HG03025 (cell line): ENCODE results near the gene ENTPD8.
"Not testable (repeated sequence)": the region's sequence is repeated elsewhere in the genome, so short reads cannot be mapped to it uniquely, and the experiment has no call there.

Experiments
- ATAC-seq: cut with Tn5 transposase; IDR thresholded peaks from one replicate; pipeline ENCODE4 v1.9.1; 2021; ENCODE audit warnings: mild to moderate bottlenecking, moderate library complexity; ENCODE audit not compliant: unreplicated experiment, low FRiP score

The ENTPD8 gene

DNA sequence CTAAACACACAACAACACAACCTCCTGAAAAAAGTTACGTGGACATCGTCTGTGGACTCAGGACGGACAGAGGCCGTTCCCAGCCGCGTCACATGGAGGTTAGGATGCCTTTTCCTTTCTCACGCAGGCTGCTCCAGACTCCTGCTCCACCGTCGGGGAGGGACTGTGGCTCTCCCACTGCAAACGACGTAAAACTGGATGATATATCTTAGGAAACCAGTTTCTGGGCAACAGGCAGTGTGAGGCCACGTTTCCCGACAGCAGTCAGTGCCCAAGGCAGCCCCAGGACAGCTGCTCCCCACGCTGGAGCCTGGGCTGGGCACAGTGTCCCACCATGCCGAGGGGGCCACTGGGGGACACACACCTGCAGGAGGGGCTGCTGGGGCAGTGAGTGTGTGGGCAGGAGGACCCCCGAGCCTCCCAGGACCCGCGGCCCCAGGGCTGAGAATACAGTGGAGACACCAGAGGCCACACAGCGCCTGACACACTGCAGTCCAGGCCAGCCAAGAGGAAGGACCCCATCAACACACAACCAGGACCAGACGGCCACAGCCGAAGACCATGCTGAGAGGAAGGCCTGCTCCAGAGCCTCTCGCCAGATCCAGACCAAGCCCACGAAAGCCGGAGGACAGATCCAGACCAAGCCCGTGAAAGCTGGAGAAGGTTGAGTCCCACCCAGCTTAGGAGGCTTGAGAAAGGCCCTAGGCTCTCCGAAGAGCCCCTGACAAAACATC lies 44.4 kb downstream of the ENTPD8 start:
- no peak for ATAC-seq

DNA sequence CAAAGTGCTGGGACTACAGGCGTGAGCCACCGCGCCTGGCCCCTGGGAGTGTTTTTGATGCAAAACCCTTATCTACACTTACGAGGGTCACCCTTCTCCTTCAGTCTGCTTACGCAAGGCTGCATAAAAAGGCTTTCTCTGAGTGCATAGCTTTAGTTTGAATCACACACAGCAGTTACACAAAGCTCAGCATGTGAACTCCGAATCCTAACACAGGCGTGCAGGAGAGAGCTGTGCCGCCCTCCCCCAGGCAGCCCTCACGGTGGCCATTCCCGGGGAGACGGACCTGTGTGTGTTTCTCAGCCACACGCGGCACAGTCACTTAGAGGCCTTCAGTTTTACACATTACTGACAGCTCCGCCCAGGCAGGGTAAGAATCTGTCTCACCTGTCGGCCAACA lies 44.9 kb downstream of the ENTPD8 start:
- no peak for ATAC-seq

DNA sequence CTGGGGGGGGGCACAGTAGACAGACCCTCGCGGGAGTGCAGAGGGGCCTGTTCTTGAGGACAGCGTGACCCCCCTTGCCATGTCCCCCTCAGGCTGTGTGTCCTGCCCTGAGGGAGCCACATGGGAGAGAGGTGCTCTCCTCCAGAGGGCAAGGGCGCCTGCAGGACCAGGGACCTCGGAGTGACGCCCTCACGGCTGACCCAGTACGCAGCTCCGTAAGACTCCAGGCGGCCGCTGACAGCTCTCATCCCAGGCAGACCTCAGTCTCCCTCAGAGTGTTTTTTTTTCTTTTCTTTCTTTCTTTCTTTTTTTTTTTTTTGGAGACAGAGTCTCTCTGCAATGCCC lies 45.5 kb downstream of the ENTPD8 start:
- ATAC-seq = no peak

DNA sequence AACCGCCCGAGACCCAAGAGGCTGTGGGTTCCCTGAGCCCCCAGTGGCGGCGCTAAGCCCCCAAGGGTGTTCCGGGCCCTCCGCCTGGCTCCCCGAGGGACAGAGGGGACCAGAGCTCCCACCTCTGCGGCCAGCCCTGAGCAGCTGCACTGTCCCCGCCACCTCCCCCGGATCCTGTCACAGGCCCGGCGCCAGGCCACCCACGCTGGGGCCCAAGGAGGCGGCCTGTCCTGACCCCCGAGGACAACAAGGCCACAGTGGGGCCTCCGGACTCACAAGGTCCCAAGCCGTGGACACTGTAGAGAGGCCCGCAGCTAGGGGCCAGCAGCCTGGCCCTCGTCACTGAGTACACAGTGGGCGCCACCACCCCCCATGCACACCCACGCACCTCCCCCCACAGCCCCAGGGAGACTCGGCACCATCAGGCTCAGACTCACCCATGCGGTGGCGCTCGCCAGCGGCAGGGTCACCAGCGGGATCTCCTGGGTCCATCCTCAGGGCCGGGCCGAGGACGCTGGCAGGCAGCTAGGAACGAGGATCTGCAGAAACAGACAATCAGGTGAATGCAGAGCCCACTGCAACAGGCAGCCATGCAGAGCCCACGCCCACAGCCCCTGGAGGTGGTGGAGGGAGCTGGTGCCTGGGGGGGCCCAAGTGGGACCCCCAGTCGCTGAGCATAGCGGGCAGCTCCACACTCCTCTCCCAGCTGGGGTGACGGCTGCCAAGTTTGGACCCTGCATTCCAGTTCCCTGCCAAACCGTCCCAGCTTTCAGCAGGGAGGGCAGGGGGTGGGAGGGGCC lies 46.1 kb downstream of the ENTPD8 start:
- no peak for ATAC-seq

DNA sequence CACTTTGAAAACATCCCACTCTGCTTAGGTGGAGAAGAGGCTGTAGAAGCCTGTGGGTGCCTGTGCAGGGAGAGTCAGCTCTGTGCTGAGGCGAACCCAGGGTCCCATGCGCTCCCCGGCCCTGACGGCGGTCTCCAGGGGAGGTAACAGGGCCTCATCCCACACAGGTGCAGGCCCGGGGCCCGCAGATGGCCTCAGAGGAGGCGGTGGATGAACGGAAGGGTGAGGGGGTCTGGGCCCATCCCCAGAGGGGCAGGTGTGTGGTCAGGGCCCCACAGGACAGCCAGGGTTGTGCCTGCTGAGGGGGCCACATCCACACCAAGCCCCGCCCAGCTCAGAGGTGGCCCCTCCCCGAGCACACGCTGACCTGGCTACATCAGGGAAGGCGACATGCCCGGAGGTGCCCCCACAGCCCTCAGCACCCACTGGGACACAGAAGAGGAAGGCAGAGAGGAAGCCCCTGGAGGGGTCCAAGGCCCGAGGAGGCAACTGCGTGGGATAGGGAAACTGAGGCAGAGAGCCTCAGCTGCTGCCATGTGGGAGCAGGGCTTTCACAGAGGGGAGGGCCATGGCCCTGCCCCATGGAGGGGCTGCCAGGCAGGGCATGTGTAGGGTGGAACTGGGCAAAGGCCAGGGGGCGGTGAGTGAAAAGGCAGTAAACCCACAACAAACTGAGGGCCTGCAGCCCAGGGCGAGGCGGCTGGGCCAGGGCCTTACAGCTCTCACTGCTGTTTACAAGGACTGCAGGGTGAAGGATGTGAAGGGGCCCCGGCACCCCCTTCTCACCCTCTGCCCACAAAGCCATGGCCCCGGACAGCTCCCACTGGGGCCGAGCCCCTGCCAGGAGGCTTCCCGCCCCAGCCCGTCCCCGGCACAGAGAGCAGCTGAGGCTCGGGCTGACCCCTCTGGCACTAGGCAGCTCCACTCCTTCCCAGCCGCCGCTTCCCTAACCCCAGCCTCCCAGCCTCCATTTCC lies 47.7 kb downstream of the ENTPD8 start:
- ATAC-seq = no peak

DNA sequence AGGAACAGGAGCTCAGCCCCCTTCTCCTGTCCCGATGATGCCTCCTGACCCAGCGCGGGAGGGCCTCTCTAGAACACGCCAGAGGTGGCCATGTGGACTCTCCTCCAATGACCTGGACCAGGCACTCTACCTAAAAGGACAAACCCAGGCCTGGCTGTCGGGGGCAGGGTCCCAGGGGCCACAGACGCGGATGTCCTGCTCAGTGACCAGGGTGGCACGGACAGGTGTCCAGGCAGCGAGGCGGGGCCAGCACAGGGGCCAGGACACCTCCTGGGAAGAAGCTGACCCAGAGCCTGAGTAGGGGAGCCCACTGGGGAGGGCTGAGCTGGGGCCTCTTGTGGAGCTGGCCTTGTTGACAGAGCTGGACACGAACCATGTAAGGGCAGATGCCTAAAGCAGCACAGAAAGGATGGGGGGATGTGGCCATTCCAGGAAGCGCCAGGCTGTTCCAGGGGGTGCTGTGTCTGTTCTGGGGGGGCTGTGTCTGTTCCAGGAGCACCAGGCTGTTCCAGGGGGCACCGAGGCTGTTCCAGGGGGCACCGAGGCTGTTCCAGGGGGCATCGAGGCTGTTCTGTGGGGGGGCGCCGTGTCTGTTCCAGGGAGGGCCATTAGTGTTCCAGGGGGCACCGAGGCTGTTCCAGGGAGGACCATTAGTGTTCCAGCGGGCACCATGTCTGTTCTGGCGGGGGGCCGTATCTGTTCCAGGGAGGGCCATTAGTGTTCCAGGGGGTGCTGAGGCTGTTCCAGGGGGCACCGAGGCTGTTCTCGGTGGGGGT lies 48.7 kb downstream of the ENTPD8 start:
- no peak for ATAC-seq

DNA sequence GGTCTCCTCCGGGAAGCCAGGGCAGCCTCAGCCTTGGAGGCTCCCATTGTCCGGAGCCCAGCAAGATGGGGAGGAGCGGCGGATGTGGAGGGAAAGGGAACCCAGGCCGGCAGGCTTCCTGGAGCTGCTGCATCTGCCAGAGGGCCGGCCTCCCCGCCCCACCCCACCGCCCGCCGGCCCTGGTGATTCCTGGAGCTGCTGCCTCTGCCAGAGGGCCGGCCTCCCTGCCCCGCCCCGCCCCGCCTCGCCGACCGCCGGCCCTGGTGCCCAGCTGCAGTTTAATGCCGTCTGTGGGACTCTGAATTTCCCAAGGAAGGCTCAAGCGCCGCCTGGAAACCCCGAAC lies 49.8 kb downstream of the ENTPD8 start:
- no peak for ATAC-seq

DNA sequence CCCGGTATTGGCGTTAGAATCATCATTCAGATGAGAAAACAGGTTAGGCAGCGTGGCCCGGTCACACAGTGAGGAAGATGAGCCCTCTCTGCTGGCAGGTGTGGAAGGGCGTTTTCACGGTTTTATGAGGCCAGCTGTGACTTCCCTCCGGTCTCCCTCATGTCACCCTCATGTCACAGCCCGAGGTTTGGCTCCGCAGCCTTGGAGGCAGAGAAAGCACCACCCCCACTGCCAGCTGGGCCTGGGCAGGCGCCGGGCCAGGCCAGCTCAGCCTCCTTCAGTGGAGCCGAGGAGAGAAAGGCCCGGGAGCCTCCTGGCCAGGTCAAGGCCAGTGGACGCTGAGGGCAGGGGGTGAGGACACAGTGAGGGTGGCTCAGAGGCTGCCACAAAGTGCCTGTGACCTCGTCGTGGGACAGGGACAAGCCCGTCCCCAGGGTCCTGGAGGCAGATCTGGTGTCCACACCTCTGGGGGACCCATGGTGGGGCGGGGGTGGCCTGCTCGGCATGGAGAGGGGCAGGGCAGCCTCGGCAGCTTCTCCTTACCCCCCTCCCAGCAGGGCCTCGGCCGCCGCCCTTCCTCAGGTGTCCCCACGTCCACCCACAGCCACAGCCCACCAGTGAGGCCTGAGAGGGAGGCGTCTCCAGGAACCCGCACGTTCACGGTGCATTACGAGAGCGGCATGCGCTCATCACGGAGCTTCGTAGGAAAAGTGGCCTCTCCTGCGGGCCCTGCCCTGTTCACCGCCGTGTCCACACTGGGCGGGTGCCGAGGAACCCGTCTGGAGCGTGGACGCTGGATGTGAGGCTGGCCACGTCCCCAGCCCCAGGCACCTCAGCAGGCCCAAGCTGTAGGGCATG lies 50.4 kb downstream of the ENTPD8 start:
- no peak for ATAC-seq

DNA sequence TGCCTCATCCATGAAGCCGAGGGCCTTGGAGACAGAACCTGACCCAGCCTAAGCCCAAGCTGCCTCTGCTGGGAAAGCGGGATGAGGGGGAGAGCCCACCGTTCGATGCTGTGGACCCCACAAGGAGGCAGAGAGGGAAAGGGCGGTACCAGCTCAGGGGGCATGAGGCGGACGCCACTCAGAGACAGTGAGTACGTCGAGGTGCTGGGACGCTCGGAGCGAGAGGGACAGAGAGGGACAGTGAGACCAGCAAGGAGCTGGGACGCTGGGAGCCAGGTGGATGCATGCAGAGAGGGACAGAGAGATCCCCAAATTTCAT lies 51.8 kb downstream of the ENTPD8 start:
- no peak for ATAC-seq

DNA sequence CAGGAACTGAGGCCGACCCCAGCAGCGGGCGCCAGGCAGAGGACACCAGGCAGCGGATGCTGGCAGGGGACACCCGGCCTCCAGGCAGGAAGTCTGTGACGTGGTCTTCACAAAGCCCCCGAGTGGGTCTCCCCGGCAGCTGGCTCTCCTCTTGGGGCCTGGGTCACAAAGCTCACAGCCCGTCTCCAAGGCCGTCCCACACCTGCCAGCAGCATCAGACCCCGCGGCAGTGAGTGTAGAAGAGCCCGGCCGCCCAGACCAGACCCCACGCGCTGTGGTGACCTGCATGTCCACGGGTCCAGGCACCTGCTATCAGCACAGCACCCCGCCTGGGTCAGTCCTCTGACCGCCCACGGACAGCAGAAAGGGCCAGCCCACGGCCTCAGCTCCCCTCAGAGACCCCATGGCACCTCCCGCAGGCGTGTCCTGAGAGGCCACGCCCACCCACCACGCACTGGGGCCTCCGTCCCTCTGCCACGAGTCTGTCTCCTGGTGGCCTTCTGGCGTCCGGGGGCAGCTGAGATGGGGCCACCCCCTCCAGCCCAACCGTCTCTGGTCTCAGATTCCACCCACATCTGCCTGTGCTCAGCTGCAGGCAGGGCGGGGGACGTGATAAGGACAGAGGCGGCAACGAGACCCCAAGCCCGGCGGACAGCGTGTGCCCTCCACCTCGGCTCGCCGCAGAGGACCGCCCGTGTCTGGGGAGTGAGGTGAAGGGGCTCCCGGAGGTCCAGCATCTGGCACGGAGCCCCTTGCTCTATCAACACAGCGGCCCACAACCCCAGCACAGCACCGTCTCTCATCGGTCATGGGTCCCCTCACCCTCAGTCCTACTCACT lies 52.3 kb downstream of the ENTPD8 start:
- no peak for ATAC-seq

DNA sequence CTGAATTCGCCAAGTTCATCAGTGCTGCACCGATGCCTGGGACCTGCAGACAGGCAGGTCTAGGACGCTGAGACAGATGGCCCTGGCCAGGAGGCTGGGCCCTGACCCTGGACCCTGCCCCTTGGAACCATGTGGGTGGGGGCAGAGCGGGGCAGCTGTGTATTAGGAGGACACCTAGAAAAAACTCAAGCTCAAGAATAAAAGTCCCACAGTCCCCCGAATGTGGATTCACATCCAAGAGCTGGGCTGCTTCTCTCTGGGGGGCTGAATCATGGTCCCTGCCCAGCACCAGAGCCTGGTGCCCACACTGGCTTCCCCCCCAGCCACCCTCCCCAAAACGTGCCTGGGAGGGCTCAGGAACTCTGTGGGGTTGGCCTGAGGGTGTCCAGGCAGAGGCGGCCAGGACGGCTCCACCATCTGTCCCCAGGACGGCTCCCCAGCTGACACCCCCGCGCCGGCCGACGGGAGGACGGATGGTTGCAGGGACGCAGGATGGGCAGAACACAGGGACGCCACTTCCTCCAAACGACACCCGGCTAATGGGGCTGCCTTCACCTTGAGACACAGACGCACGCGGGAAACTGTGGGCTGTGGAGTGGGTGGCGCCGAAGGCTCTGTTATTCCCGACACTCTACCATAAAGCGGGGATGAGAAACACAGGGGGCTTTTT lies 53.1 kb downstream of the ENTPD8 start:
- ATAC-seq = no peak

DNA sequence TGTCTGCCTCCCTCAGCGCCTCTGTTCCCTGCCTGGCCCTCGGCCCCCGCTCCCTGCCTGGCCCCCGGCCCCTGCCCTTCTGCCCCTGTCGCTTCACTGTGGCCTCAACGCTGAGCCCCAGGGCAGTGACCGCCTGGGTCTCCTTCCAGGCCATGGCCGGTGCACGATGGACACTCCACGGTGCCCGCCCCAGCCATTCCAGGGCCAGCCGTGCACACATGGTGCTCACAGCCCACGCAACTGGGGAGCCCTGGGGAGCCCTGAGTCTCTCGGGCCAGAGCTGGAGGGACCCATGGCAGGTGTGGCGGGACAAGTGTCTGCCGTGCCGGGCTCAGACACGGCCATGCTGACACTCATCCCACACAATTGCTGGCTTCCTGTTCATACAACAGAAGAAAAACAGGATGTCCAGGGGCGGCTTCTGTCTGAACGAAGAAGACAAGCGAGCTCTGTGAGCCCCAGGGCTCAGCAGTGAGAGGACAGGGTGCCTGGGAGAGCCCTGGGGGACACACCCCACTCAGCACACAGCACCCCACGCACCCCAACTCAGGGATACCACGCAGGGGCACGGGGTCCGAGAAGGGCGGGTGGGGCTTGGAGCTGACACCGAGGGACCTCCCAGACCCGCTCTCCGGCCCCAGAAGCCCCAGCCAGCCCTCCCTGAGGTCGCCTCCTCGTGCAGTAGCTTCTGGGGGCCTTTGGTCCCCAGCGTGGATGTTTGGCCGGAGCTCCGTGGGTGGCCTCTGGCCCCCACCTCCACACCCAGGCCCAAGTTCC lies 53.9 kb downstream of the ENTPD8 start:
- ATAC-seq = no peak

DNA sequence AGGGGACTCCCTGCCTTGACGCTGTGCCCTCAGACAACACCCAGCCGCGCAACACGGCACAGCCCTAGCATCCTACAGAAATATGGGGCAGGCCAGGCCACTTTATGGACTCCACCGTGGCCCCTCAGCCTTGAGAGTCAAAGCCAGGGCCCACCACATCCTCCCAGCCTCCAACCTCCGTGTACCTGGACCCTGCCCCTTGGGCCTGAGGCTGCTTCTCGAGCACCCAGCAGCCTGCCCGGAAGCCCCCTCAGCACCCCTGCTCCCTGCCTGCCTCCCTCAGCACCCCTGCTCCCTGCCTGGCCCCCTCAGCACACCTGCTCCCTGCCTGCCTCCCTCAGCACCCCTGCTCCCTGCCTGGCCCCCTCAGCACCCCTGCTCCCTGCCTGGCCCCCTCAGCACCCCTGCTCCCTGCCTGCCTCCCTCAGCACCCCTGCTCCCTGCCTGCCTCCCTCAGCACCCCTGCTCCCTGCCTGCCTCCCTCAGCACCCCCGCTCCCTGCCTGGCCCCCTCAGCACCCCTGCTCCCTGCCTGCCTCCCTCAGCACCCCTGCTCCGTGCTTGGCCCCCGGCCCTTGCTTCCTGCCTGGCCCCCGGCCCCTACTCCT lies 54.5 kb downstream of the ENTPD8 start:
- not testable (repeated sequence) for ATAC-seq

DNA sequence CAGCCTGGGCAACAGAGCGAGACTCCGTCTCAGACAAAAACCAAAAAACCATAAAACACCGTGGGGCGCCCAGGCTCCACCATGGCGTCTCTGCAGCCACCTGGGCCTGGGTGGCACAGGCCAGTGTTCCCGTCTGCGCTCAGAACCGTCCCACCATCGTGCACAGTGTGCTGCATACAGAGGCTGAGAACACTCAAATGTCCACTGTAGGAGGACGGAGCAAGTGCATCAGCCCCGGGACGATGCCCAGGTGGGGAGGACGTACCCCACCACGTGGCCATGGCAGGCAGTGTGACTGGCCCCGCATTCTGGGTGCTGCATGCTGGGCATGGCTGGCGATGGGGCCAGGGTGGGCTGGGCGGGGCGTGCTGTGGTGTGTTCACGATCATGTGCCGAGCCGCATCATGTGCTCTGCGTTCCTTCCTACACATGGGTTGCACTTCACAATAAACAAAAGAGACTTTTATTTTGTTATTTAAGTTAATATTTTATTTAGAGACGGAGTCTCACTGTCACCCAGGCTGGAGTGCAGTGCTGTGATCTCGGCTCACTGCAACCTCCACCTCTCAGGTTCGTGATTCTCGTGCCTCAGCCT lies 56.0 kb downstream of the ENTPD8 start:
- no peak for ATAC-seq
